WTC11 (cell line): Measurements from ENCODE around the gene PZP. TPM values are rescaled to one million over a fixed set of nuclear protein-coding genes. Genes with fewer than 3 reads are reported as not detected.

Source experiments
- ATAC-seq: fragments of 200-7000 bp; cut with Tn5 transposase; 2 replicates; pipeline ENCODE4 v1.10.0; 2021; ENCODE audit warnings: mild to moderate bottlenecking, moderate library complexity
- CTCF ChIA-PET: fragments of 300-600 bp; sonication (Branson Sonifier 250); formaldehyde crosslinking; loops from one replicate; lab custom pipeline; 2021; ENCODE audit warnings: antibody characterized with exemption; lab: Charles Lee
- POLR2A ChIA-PET: fragments of 350-600 bp; sonication (Branson Sonifier 250); formaldehyde crosslinking; loops from one replicate; lab custom pipeline; 2021; ENCODE audit warnings: antibody characterized with exemption; lab: Charles Lee
- DNase-seq: peaks from one replicate; pipeline ENCODE4 v3.0.0; 2021; ENCODE audit warnings: low spot score
- H3K27ac Mint-ChIP-seq: 2 replicates; pipeline ENCODE4 v1.8.0; 2021; ENCODE audit warnings: mixed read lengths
- H3K27me3 Mint-ChIP-seq: 2 replicates; pipeline ENCODE4 v1.8.0; 2021; ENCODE audit warnings: low read depth, mild to moderate bottlenecking, moderate library complexity, mixed read lengths
- H3K36me3 Mint-ChIP-seq: 2 replicates; pipeline ENCODE4 v1.8.0; 2021; ENCODE audit warnings: mixed read lengths
- H3K4me1 Mint-ChIP-seq: 2 replicates; pipeline ENCODE4 v1.8.0; 2022; ENCODE audit warnings: mixed read lengths
- H3K4me3 Mint-ChIP-seq: 2 replicates; pipeline ENCODE4 v1.8.0; 2021; ENCODE audit warnings: mild to moderate bottlenecking, moderate library complexity, mixed read lengths
- H3K9me3 Mint-ChIP-seq: 2 replicates; pipeline ENCODE4 v1.8.0; 2021; ENCODE audit warnings: mixed read lengths
- CREB1 ChIP-seq: sonication (generic); formaldehyde crosslinking; IDR thresholded peaks from 2 replicates; pipeline ENCODE4 v1.8.0; 2023; ENCODE audit warnings: mild to moderate bottlenecking, missing genetic modification reagents
- CREM ChIP-seq: sonication (generic); formaldehyde crosslinking; IDR thresholded peaks from 2 replicates; pipeline ENCODE4 v1.8.1; 2022; ENCODE audit warnings: mild to moderate bottlenecking, missing genetic modification reagents, moderate library complexity
- ERG ChIP-seq: fragments of 250-450 bp; sonication (Bioruptor Pico); IDR thresholded peaks from 2 replicates; pipeline ENCODE4 v1.8.0; 2021; ENCODE audit warnings: mild to moderate bottlenecking
- FOXP1 ChIP-seq: sonication (generic); formaldehyde crosslinking; IDR thresholded peaks from 2 replicates; pipeline ENCODE4 v1.8.0; 2022; ENCODE audit warnings: missing genetic modification reagents, mild to moderate bottlenecking, moderate library complexity, borderline replicate concordance
- FOXP4 ChIP-seq: sonication (generic); formaldehyde crosslinking; IDR thresholded peaks from 2 replicates; pipeline ENCODE4 v1.8.0; 2022; ENCODE audit warnings: mild to moderate bottlenecking, missing genetic modification reagents
- NR1H2 ChIP-seq: sonication (generic); formaldehyde crosslinking; IDR thresholded peaks from 2 replicates; pipeline ENCODE4 v1.9.0; 2021; ENCODE audit warnings: mild to moderate bottlenecking, moderate library complexity, missing genetic modification reagents
- SMAD4 ChIP-seq: sonication (generic); formaldehyde crosslinking; IDR thresholded peaks from 2 replicates; pipeline ENCODE4 v1.8.0; 2022; ENCODE audit warnings: mild to moderate bottlenecking, missing genetic modification reagents
- USF1 ChIP-seq: sonication (generic); formaldehyde crosslinking; IDR thresholded peaks from 2 replicates; pipeline ENCODE4 v1.8.0; 2022; ENCODE audit warnings: mild to moderate bottlenecking, missing genetic modification reagents
- USF2 ChIP-seq: sonication (generic); formaldehyde crosslinking; IDR thresholded peaks from 2 replicates; pipeline ENCODE4 v1.8.1; 2023; ENCODE audit warnings: mild to moderate bottlenecking, missing genetic modification reagents, moderate library complexity
- ZNF671 ChIP-seq: fragments of 250-450 bp; sonication (Bioruptor Pico); IDR thresholded peaks from 2 replicates; pipeline ENCODE4 v1.8.0; 2021; ENCODE audit warnings: mild to moderate bottlenecking
- total RNA-seq: library from RNA; stranded (reverse); gene quantifications from 3 replicates; pipeline ENCODE4 v1.2.3, GENCODE V29; 2021
- TF ChIP-seq, protein P1 (sequence below): fragments of 250-450 bp; sonication (Bioruptor Pico); IDR thresholded peaks from 2 replicates; pipeline ENCODE4 v1.9.0; 2021; ENCODE audit warnings: mild to moderate bottlenecking, borderline replicate concordance
- TF ChIP-seq, protein P2 (sequence below): sonication (generic); formaldehyde crosslinking; IDR thresholded peaks from 2 replicates; pipeline ENCODE4 v1.8.1; 2022; ENCODE audit warnings: mild to moderate bottlenecking, missing genetic modification reagents, moderate library complexity, borderline replicate concordance
- TF ChIP-seq, protein P3 (sequence below): sonication (generic); formaldehyde crosslinking; IDR thresholded peaks from 2 replicates; pipeline ENCODE4 v1.8.0; 2023; ENCODE audit warnings: mild to moderate bottlenecking, missing genetic modification reagents
- TF ChIP-seq, protein P4 (sequence below): sonication (generic); formaldehyde crosslinking; IDR thresholded peaks from 2 replicates; pipeline ENCODE4 v1.8.0; 2023; ENCODE audit warnings: missing genetic modification reagents, mild to moderate bottlenecking, borderline replicate concordance

PZP gene
- total RNA-seq, 1 experiment from 2014 or later, result 0.15 TPM

DNA sequence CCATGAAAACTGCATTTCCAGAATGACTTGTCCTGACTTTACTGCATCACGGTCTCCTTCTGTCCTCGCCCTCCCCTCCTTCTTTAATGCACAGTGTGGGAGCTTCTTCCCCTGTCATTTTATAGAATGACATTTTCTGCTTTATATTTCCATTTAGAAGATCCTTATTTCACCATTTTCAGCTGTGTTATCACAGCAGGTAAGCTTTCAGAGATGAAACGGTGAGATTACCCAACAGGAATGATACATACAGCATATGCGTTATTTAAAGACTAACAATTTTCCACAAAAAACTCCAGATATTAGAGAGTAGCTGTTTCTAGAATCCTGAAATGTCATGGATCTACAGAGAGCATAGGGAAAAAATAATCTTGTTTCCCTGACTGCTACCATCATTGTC, 27.3 kb upstream of the PZP start (continued):
- TF ChIP-seq, protein P1, sequence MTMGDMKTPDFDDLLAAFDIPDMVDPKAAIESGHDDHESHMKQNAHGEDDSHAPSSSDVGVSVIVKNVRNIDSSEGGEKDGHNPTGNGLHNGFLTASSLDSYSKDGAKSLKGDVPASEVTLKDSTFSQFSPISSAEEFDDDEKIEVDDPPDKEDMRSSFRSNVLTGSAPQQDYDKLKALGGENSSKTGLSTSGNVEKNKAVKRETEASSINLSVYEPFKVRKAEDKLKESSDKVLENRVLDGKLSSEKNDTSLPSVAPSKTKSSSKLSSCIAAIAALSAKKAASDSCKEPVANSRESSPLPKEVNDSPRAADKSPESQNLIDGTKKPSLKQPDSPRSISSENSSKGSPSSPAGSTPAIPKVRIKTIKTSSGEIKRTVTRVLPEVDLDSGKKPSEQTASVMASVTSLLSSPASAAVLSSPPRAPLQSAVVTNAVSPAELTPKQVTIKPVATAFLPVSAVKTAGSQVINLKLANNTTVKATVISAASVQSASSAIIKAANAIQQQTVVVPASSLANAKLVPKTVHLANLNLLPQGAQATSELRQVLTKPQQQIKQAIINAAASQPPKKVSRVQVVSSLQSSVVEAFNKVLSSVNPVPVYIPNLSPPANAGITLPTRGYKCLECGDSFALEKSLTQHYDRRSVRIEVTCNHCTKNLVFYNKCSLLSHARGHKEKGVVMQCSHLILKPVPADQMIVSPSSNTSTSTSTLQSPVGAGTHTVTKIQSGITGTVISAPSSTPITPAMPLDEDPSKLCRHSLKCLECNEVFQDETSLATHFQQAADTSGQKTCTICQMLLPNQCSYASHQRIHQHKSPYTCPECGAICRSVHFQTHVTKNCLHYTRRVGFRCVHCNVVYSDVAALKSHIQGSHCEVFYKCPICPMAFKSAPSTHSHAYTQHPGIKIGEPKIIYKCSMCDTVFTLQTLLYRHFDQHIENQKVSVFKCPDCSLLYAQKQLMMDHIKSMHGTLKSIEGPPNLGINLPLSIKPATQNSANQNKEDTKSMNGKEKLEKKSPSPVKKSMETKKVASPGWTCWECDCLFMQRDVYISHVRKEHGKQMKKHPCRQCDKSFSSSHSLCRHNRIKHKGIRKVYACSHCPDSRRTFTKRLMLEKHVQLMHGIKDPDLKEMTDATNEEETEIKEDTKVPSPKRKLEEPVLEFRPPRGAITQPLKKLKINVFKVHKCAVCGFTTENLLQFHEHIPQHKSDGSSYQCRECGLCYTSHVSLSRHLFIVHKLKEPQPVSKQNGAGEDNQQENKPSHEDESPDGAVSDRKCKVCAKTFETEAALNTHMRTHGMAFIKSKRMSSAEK (CRISPR knock-in tag), result no peak
- TF ChIP-seq, protein P2, sequence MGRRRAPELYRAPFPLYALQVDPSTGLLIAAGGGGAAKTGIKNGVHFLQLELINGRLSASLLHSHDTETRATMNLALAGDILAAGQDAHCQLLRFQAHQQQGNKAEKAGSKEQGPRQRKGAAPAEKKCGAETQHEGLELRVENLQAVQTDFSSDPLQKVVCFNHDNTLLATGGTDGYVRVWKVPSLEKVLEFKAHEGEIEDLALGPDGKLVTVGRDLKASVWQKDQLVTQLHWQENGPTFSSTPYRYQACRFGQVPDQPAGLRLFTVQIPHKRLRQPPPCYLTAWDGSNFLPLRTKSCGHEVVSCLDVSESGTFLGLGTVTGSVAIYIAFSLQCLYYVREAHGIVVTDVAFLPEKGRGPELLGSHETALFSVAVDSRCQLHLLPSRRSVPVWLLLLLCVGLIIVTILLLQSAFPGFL (CRISPR knock-in tag), result no peak
- TF ChIP-seq CREM (CRISPR knock-in tag) (no peak), ZNF671 (CRISPR knock-in tag) (no peak), USF1 (CRISPR knock-in tag) (no peak), FOXP1 (CRISPR knock-in tag) (no peak), SMAD4 (CRISPR knock-in tag) (no peak), ERG (CRISPR knock-in tag) (no peak)
- TF ChIP-seq, protein P3, sequence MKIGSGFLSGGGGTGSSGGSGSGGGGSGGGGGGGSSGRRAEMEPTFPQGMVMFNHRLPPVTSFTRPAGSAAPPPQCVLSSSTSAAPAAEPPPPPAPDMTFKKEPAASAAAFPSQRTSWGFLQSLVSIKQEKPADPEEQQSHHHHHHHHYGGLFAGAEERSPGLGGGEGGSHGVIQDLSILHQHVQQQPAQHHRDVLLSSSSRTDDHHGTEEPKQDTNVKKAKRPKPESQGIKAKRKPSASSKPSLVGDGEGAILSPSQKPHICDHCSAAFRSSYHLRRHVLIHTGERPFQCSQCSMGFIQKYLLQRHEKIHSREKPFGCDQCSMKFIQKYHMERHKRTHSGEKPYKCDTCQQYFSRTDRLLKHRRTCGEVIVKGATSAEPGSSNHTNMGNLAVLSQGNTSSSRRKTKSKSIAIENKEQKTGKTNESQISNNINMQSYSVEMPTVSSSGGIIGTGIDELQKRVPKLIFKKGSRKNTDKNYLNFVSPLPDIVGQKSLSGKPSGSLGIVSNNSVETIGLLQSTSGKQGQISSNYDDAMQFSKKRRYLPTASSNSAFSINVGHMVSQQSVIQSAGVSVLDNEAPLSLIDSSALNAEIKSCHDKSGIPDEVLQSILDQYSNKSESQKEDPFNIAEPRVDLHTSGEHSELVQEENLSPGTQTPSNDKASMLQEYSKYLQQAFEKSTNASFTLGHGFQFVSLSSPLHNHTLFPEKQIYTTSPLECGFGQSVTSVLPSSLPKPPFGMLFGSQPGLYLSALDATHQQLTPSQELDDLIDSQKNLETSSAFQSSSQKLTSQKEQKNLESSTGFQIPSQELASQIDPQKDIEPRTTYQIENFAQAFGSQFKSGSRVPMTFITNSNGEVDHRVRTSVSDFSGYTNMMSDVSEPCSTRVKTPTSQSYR, result no peak

- H3K9me3 Mint-ChIP-seq, result peaks cover 25% of the 10 kb centered on the region
- H3K4me1 Mint-ChIP-seq, result no peaks in the 10 kb centered on the region
- no peak for DNase-seq
- POLR2A ChIA-PET, result no interaction called here
- H3K4me3 Mint-ChIP-seq, result no peak overlapping the region
- CTCF ChIA-PET, result no interaction called here
- peaks cover 8% of the 10 kb centered on the region for H3K36me3 Mint-ChIP-seq
- TF ChIP-seq USF2 (CRISPR knock-in tag), result no peak
- TF ChIP-seq FOXP4 (CRISPR knock-in tag), result no peak
- TF ChIP-seq NR1H2 (CRISPR knock-in tag), result no peak
- TF ChIP-seq, protein P4, sequence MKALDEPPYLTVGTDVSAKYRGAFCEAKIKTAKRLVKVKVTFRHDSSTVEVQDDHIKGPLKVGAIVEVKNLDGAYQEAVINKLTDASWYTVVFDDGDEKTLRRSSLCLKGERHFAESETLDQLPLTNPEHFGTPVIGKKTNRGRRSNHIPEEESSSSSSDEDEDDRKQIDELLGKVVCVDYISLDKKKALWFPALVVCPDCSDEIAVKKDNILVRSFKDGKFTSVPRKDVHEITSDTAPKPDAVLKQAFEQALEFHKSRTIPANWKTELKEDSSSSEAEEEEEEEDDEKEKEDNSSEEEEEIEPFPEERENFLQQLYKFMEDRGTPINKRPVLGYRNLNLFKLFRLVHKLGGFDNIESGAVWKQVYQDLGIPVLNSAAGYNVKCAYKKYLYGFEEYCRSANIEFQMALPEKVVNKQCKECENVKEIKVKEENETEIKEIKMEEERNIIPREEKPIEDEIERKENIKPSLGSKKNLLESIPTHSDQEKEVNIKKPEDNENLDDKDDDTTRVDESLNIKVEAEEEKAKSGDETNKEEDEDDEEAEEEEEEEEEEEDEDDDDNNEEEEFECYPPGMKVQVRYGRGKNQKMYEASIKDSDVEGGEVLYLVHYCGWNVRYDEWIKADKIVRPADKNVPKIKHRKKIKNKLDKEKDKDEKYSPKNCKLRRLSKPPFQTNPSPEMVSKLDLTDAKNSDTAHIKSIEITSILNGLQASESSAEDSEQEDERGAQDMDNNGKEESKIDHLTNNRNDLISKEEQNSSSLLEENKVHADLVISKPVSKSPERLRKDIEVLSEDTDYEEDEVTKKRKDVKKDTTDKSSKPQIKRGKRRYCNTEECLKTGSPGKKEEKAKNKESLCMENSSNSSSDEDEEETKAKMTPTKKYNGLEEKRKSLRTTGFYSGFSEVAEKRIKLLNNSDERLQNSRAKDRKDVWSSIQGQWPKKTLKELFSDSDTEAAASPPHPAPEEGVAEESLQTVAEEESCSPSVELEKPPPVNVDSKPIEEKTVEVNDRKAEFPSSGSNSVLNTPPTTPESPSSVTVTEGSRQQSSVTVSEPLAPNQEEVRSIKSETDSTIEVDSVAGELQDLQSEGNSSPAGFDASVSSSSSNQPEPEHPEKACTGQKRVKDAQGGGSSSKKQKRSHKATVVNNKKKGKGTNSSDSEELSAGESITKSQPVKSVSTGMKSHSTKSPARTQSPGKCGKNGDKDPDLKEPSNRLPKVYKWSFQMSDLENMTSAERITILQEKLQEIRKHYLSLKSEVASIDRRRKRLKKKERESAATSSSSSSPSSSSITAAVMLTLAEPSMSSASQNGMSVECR, result no peak
- no peak for TF ChIP-seq CREB1 (CRISPR knock-in tag)
- H3K27ac Mint-ChIP-seq, result no peak overlapping the region
- no peak for ATAC-seq
- H3K27me3 Mint-ChIP-seq, result peaks cover 5% of the 10 kb centered on the region; the same call in 1 of the 2 replicates
These were observed 19.8 kb upstream of the PZP start for GRCh38 chr12:9227950-9228349.
